WTC11 (cell line): ENCODE measurements around the gene CORO1C. TPM values are rescaled to one million over a fixed set of nuclear protein-coding genes. Genes with fewer than 3 reads are reported as not detected.
A peak's percentile ranks its signal among the peaks of the same experiment; 100 is the strongest.

Source experiments
- ATAC-seq: fragments of 200-7000 bp; cut with Tn5 transposase; 2 replicates; pipeline ENCODE4 v1.10.0; 2021; ENCODE audit warnings: mild to moderate bottlenecking, moderate library complexity
- CTCF ChIA-PET: fragments of 300-600 bp; sonication (Branson Sonifier 250); formaldehyde crosslinking; loops from one replicate; lab custom pipeline; 2021; ENCODE audit warnings: antibody characterized with exemption; lab: Charles Lee
- POLR2A ChIA-PET: fragments of 350-600 bp; sonication (Branson Sonifier 250); formaldehyde crosslinking; loops from one replicate; lab custom pipeline; 2021; ENCODE audit warnings: antibody characterized with exemption; lab: Charles Lee
- DNase-seq: peaks from one replicate; pipeline ENCODE4 v3.0.0; 2021; ENCODE audit warnings: low spot score
- H3K27ac Mint-ChIP-seq: 2 replicates; pipeline ENCODE4 v1.8.0; 2021; ENCODE audit warnings: mixed read lengths
- H3K27me3 Mint-ChIP-seq: 2 replicates; pipeline ENCODE4 v1.8.0; 2021; ENCODE audit warnings: low read depth, mild to moderate bottlenecking, moderate library complexity, mixed read lengths
- H3K36me3 Mint-ChIP-seq: 2 replicates; pipeline ENCODE4 v1.8.0; 2021; ENCODE audit warnings: mixed read lengths
- H3K4me1 Mint-ChIP-seq: 2 replicates; pipeline ENCODE4 v1.8.0; 2022; ENCODE audit warnings: mixed read lengths
- H3K4me3 Mint-ChIP-seq: 2 replicates; pipeline ENCODE4 v1.8.0; 2021; ENCODE audit warnings: mild to moderate bottlenecking, moderate library complexity, mixed read lengths
- H3K9me3 Mint-ChIP-seq: 2 replicates; pipeline ENCODE4 v1.8.0; 2021; ENCODE audit warnings: mixed read lengths
- ATF6 ChIP-seq: sonication (generic); formaldehyde crosslinking; IDR thresholded peaks from 2 replicates; pipeline ENCODE4 v1.8.1; 2023; ENCODE audit warnings: mild to moderate bottlenecking, missing genetic modification reagents
- CBFB ChIP-seq: sonication (generic); formaldehyde crosslinking; IDR thresholded peaks from 2 replicates; pipeline ENCODE4 v1.8.1; 2022; ENCODE audit warnings: mild to moderate bottlenecking, low read depth, missing genetic modification reagents
- FOXP1 ChIP-seq: sonication (generic); formaldehyde crosslinking; IDR thresholded peaks from 2 replicates; pipeline ENCODE4 v1.8.0; 2022; ENCODE audit warnings: missing genetic modification reagents, mild to moderate bottlenecking, moderate library complexity, borderline replicate concordance
- GRHL2 ChIP-seq: fragments of 250-450 bp; sonication (Bioruptor Pico); IDR thresholded peaks from 2 replicates; pipeline ENCODE4 v1.8.0; 2022; ENCODE audit warnings: mild to moderate bottlenecking, moderate library complexity; ENCODE audit not compliant: insufficient replicate concordance, severe bottlenecking
- IRF2 ChIP-seq: sonication (generic); formaldehyde crosslinking; IDR thresholded peaks from 2 replicates; pipeline ENCODE4 v1.8.0; 2022; ENCODE audit warnings: low read depth, missing genetic modification reagents, borderline replicate concordance
- JUN ChIP-seq: sonication (generic); formaldehyde crosslinking; IDR thresholded peaks from 2 replicates; pipeline ENCODE4 v1.8.0; 2023; ENCODE audit warnings: mild to moderate bottlenecking, missing genetic modification reagents
- MAX ChIP-seq: sonication (generic); formaldehyde crosslinking; IDR thresholded peaks from 2 replicates; pipeline ENCODE4 v1.8.0; 2022; ENCODE audit warnings: mild to moderate bottlenecking, missing genetic modification reagents
- SMAD3 ChIP-seq: sonication (generic); formaldehyde crosslinking; IDR thresholded peaks from 2 replicates; pipeline ENCODE4 v1.8.0; 2022; ENCODE audit warnings: missing genetic modification reagents, mild to moderate bottlenecking, borderline replicate concordance
- SMAD4 ChIP-seq: sonication (generic); formaldehyde crosslinking; IDR thresholded peaks from 2 replicates; pipeline ENCODE4 v1.8.0; 2022; ENCODE audit warnings: mild to moderate bottlenecking, missing genetic modification reagents
- SOX15 ChIP-seq: fragments of 250-450 bp; sonication (Bioruptor Pico); IDR thresholded peaks from 2 replicates; pipeline ENCODE4 v1.9.0; 2021; ENCODE audit warnings: mild to moderate bottlenecking
- STAT6 ChIP-seq: sonication (generic); formaldehyde crosslinking; conservative IDR thresholded peaks from 2 replicates; pipeline ENCODE4 v1.8.1; 2023; ENCODE audit warnings: mild to moderate bottlenecking, low read depth, missing genetic modification reagents, moderate library complexity
- TCF7 ChIP-seq: sonication (generic); formaldehyde crosslinking; IDR thresholded peaks from 2 replicates; pipeline ENCODE4 v1.8.0; 2022; ENCODE audit warnings: mild to moderate bottlenecking, low read depth, missing genetic modification reagents, moderate library complexity
- TEAD1 ChIP-seq: sonication (generic); formaldehyde crosslinking; IDR thresholded peaks from 2 replicates; pipeline ENCODE4 v1.8.0; 2022; ENCODE audit warnings: mild to moderate bottlenecking, missing genetic modification reagents
- ZMAT4 ChIP-seq: fragments of 250-450 bp; sonication (Bioruptor Pico); IDR thresholded peaks from 2 replicates; pipeline ENCODE4 v1.9.0; 2021; ENCODE audit warnings: mild to moderate bottlenecking
- ZNF232 ChIP-seq: sonication (generic); formaldehyde crosslinking; IDR thresholded peaks from 2 replicates; pipeline ENCODE4 v1.8.0; 2022; ENCODE audit warnings: mild to moderate bottlenecking, missing genetic modification reagents
- total RNA-seq: library from RNA; stranded (reverse); gene quantifications from 3 replicates; pipeline ENCODE4 v1.2.3, GENCODE V29; 2021
- TF ChIP-seq, protein P1 (sequence below): fragments of 250-450 bp; sonication (Bioruptor Pico); conservative IDR thresholded peaks from 2 replicates; pipeline ENCODE4 v1.9.0; 2021; ENCODE audit warnings: mild to moderate bottlenecking

Gene CORO1C
- total RNA-seq, 1 experiment from 2014 or later, result 113 TPM

DNA sequence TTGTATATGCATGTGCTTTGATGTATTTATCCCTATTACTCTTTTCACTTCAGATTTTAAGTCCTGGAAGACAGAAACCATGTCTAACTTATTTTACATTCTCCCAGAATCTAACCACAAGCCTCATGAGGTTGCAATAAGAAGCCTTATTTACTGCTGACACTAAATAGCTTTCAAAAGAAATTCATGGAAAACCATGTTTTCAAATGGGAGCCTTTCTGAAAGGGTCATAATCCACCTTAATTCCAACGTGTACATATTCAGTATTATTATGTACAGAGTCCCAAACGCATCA, 34.4 kb downstream of the CORO1C start:
- H3K9me3 Mint-ChIP-seq, result peaks cover 5% of the 10 kb centered on the region; the same call in 1 of the 2 replicates
- no peak overlapping the region for H3K4me3 Mint-ChIP-seq
- no peaks in the 10 kb centered on the region for H3K27me3 Mint-ChIP-seq
- TF ChIP-seq SOX15 (no peak), ATF6 (no peak), SMAD3 (no peak), SMAD4 (CRISPR knock-in tag) (no peak)
- TF ChIP-seq, protein P1, sequence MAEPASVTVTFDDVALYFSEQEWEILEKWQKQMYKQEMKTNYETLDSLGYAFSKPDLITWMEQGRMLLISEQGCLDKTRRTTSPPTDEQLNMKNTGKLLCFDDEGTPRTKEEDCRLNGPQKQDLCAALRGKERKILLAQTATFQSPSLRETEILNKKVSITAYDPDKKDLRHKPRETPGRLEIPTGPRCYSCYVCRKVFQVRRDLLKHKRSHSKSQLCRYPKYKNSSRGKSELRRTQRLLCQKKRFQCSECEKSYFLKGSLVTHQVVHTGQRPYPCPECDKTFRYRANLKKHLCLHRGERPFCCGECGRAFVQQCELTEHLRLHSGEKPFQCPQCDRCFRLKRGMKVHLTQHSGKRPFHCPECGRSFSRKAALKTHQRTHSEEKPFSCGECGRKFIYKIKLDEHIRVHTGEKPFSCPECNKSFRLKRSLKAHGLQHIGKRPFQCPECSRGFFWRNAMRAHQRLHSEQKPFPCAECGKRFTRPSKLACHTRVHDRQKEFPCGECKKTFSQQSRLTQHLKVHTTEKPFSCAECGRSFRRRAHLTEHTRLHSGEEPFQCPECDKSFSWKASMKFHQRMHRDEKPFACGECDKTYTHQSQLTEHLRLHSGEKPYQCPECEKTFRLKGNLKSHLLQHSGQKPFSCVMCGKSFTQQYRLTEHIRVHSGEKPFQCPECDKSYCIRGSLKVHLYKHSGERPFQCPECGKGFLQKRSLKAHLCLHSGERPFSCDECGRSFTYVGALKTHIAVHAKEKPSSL (CRISPR knock-in tag), result no peak
- ChIA-PET POLR2A (no interaction called here), CTCF (no interaction called here)
- peaks cover 39% of the 10 kb centered on the region for H3K36me3 Mint-ChIP-seq
- DNase-seq, result no peak
- peaks cover 46% of the 10 kb centered on the region for H3K4me1 Mint-ChIP-seq
- no peak overlapping the region for H3K27ac Mint-ChIP-seq
- no peak for ATAC-seq

GRCh38 chr12:108696111-108696995, 35.0 kb downstream of the CORO1C start:
- Mint-ChIP-seq H3K36me3 (peaks cover 39% of the 10 kb centered on the region), H3K4me3 (no peak overlapping the region), H3K9me3 (peaks cover 5% of the 10 kb centered on the region; the same call in 1 of the 2 replicates), H3K27me3 (no peaks in the 10 kb centered on the region), H3K4me1 (peaks cover 45% of the 10 kb centered on the region), H3K27ac (peak overlapping the region; percentile 77)
- DNase-seq (no peak), ATAC-seq (no peak)
- POLR2A ChIA-PET, result no interaction called here
- TF ChIP-seq FOXP1 (CRISPR knock-in tag) (no peak), IRF2 (CRISPR knock-in tag) (no peak), TCF7 (CRISPR knock-in tag) (no peak), STAT6 (CRISPR knock-in tag) (no peak), ATF6 (no peak)
- CTCF ChIA-PET, result no interaction called here

DNA sequence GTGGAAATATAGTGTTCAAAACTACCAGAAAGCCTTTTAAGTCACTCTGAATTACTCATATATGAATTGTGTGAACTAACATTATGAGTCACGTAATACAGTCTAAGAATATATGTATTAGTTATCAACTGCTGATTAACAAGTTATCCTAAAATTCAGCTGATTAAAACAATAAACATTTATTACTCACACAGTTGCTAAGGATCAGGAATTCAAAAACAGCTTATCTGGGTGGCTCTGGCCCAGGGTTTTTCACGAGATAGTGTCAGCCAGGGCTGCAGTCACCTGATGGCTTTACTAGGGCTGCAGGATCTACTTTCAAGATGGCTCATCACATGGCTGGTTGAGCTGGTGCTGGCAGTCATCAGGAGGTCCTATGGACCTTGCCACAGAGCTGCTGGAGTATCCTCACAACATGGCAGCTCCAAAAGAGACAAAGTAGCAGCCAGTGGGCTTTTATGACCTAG, 36.5 kb downstream of the CORO1C start:
- POLR2A ChIA-PET, result no interaction called here
- no peak for DNase-seq
- Mint-ChIP-seq H3K36me3 (peaks cover 24% of the 10 kb centered on the region), H3K9me3 (peaks cover 5% of the 10 kb centered on the region; the same call in 1 of the 2 replicates), H3K27ac (peak overlapping the region; percentile 67; the same call in 1 of the 2 replicates), H3K4me3 (no peak overlapping the region), H3K27me3 (no peaks in the 10 kb centered on the region), H3K4me1 (peaks cover 47% of the 10 kb centered on the region)
- CTCF ChIA-PET, result interaction anchor here (1.0 kb wide), 1 partner anchor 30 kb away, joined by 3 read pairs; no protein-coding TSS in a partner anchor
- ATAC-seq, result no peak
- TF ChIP-seq MAX (CRISPR knock-in tag) (no peak), GRHL2 (CRISPR knock-in tag) (no peak), ZMAT4 (CRISPR knock-in tag) (no peak), ZNF232 (CRISPR knock-in tag) (no peak), TEAD1 (CRISPR knock-in tag) (no peak), CBFB (no peak), JUN (CRISPR knock-in tag) (no peak)
